ENCODE data around the gene CCDC9B. TPM values are rescaled to one million over a fixed set of nuclear protein-coding genes. Genes with fewer than 3 reads are reported as not detected.

The CCDC9B gene
- polyA plus RNA-seq, 1 of the 3 experiments (the other 2 are of a cell fraction): 13.7 TPM

GRCh38 chr15:40357246-40357645 lies 16.5 kb upstream of the CCDC9B start:
- Histone ChIP-seq H3K27ac (ENCODE audit: low read depth in 2 of 2, low read length in 1 of 2) (peak overlapping the region in 1 of 2 experiments; percentile 92; a peak in 2 of 4 replicates), H3F3A (replicated peaks; ENCODE audit: insufficient read depth) (peaks cover 6% of the 10 kb centered on the region), H3K27me3 (ENCODE audit: insufficient read depth) (0 out of 2 replicates have a peak, but pooled peaks cover 11% of the 10 kb centered on the region), H2AFZ (ENCODE audit: low read depth) (peak overlapping the region; percentile 95), H3K36me3 (replicated peaks in 1 of 2; ENCODE audit: control insufficient read depth in 1 of 2, insufficient read depth in 2 of 2, low read length in 1 of 2) (no peaks in the 10 kb centered on the region), H3K9ac (no peak overlapping the region), H3K79me2 (ENCODE audit: insufficient read depth) (no peaks in the 10 kb centered on the region), H3K4me3 (ENCODE audit: low read depth in 2 of 2, low read length in 1 of 2) (peak overlapping the region in 1 of 2 experiments; percentile 59; a peak in 2 of 4 replicates), H3K4me2 (peak overlapping the region; percentile 92), H4K20me1 (ENCODE audit: insufficient read depth) (no peaks in the 10 kb centered on the region), H3K9me3 (no peaks in the 10 kb centered on the region), H3K4me1 (ENCODE audit: control insufficient read depth in 1 of 2, insufficient read depth in 2 of 2, low read depth in 1 of 2, low read length in 1 of 2) (peaks cover 0 to 36% of the 10 kb centered on the region in 2 experiments; a peak in 2 of 4 replicates), H3K9me2 (no peaks in the 10 kb centered on the region)
- CTCF ChIA-PET: interaction anchor here (1.2 to 70.6 kb wide), 6 partner anchors 10 to 150 kb away, joined by 3 to 2194 read pairs (median 6); partner anchors contain the start of genes ANKRD63, CCDC9B, INAFM2 and PLCB2
- TF ChIP-seq FOXJ3 (CRISPR knock-in tag; IDR thresholded peaks at IDR 0.05): no peak
- TF ChIP-seq RAD21 (IDR thresholded peaks at IDR 0.05; ENCODE audit: low read length): no peak
- no peak for TF ChIP-seq RCOR1 (IDR thresholded peaks at IDR 0.05; ENCODE audit: low read length)
- TF ChIP-seq MXI1 (IDR thresholded peaks at IDR 0.05; ENCODE audit: low read depth, low read length): no peak
- TF ChIP-seq MAX (IDR thresholded peaks at IDR 0.05; ENCODE audit: low read depth): no peak
- TF ChIP-seq MEF2A (IDR thresholded peaks at IDR 0.05; ENCODE audit: borderline replicate concordance, low read depth): no peak
- TF ChIP-seq SMC3 (IDR thresholded peaks at IDR 0.05; ENCODE audit: low read depth, low read length): no peak
- no peak for TF ChIP-seq TCF12 (IDR thresholded peaks at IDR 0.05)
- no peak for TF ChIP-seq FOXM1 (IDR thresholded peaks at IDR 0.05; ENCODE audit: low read depth)
- TF ChIP-seq CHD2 (IDR thresholded peaks at IDR 0.05; ENCODE audit: low read length, partially characterized antibody): no peak
- no peak for TF ChIP-seq ZBTB33 (IDR thresholded peaks at IDR 0.05; ENCODE audit: borderline replicate concordance, low read depth)
- no peak for TF ChIP-seq GABPA (IDR thresholded peaks at IDR 0.05; ENCODE audit: low read depth)
- no peak for TF ChIP-seq FOSL2 (IDR thresholded peaks at IDR 0.05; ENCODE audit: borderline replicate concordance, low read depth)
- TF ChIP-seq EZH2phosphoT487 (IDR thresholded peaks at IDR 0.05; ENCODE audit: borderline replicate concordance, low read depth): no peak
- TF ChIP-seq, protein P1, sequence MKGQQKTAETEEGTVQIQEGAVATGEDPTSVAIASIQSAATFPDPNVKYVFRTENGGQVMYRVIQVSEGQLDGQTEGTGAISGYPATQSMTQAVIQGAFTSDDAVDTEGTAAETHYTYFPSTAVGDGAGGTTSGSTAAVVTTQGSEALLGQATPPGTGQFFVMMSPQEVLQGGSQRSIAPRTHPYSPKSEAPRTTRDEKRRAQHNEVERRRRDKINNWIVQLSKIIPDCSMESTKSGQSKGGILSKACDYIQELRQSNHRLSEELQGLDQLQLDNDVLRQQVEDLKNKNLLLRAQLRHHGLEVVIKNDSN (IDR thresholded peaks at IDR 0.05; ENCODE audit: borderline replicate concordance, low read depth): no peak
- peak; percentile 47 for DNase-seq
- WGBS (ENCODE audit: low lambda C conversion rate): 87% methylated on average over 1 of the region's 1 CpG
- POLR2A ChIA-PET: interaction anchor here (1.0 to 1.4 kb wide), 3 partner anchors 10 to 17 kb away, joined by 3 to 5 read pairs (median 3); partner anchors contain the start of gene CCDC9B

Data from SK-N-SH (cell line).